HG03354 (cell line): Measurements from ENCODE around the gene TFRC.
"Not testable (repeated sequence)": the region's sequence is repeated elsewhere in the genome, so short reads cannot be mapped to it uniquely, and the experiment has no call there.

Experiments
- ATAC-seq: cut with Tn5 transposase; IDR thresholded peaks from one replicate; pipeline ENCODE4 v1.9.1; 2021; ENCODE audit warnings: mild to moderate bottlenecking; ENCODE audit not compliant: unreplicated experiment, poor library complexity, severe bottlenecking

Gene TFRC

DNA sequence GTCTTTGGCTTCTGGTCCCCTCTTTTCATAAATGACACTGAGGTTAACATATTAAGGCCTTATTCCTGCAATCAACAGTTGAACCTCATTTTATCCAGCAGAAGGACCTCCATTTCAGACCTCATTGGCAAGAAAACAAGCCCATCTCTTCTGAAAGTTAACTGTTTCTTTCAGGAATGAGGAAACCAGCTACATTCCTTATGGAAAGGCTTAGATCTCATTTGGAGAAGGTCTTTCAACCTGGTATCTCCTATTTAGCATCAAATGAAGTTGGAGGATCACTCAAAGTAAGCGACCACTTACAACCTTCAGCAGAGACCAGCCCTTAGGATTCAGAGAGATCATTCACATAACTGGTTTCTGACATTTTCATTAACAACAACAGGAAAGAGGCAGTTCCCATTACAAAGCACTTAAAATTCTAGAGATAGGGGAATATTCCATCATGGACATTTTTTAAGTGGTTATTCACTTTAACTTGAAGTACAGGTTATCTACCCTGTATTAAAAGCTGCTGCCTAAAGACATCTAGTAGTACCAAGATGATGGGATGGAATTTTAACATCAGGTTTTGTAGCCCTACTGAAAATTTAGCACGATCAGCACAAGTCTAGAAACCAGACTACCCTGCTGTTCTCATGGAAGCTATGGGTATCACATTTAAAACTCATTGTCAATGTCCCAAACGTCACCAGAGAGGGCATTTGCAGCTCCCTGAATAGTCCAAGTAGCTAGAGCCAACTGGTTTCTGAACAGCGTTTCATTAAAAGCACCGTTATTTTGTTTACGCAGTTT lies 30.4 kb downstream of the TFRC start:
- ATAC-seq = no peak

DNA sequence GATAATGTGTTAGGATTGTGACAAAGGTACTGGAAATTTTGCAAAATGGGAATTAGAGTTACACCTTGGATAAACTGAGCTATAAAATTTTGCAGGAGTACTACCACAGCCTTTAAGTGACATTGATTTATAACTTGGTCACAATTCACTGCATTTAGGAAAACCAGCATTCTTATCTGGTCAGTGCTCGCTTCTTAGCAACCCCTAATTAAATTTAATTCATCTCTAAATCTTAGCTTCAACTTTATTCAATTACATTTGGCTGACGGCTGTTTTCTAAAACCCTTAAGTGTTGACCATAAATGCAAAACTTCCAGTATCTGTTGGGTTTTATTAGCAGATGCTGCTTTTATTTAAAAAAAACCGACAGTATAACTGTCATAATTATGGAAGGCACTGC lies 31.3 kb downstream of the TFRC start:
- no peak for ATAC-seq

DNA sequence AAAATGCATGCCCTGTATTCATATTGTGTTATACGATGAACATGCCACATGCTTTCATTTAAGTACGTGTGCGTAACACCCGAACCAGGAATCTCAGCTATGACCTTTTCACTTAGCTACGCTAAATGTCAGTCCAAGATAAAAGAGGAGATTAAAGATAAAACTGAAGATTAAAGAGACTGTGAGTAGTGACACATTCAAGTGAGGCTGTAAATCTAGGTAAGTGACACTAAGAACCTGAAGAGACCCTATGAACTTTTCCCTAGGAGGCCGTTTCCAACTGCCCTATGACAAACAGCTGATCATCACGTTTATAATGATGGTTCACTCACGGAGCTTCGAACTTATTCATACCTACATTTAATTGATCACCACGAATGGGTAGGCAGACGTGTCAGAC lies 32.2 kb downstream of the TFRC start:
- no peak for ATAC-seq

DNA sequence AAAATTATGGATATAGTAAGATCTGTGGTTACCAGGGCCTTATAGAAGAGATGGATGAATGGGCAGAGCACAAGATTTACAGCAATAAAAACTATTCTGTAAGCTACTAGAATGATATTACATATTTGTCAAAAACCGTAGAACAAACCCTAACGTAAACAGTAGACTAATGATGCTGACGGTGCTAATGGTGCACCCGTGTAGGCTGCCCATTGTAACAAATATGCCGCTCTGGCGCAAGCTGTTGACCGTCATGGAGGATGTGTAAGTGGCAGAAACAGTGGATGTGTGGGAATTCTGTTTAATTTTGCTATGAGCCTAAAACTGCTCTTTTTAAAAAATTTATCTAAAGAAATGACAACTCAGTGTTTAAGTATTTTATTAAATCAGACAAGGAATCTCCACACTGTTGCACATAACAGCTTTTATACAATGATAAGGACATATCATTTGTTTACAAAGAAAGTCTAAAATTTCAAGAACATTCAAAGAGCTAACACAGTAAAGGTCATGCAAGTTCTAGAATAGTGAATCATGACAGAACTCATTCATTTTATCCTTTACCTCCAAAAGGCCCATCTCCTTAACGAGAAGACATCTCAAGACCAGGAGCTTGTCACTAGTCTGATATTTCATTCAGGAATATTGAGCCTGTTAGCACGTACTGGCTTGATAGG lies 32.8 kb downstream of the TFRC start:
- ATAC-seq = no peak

DNA sequence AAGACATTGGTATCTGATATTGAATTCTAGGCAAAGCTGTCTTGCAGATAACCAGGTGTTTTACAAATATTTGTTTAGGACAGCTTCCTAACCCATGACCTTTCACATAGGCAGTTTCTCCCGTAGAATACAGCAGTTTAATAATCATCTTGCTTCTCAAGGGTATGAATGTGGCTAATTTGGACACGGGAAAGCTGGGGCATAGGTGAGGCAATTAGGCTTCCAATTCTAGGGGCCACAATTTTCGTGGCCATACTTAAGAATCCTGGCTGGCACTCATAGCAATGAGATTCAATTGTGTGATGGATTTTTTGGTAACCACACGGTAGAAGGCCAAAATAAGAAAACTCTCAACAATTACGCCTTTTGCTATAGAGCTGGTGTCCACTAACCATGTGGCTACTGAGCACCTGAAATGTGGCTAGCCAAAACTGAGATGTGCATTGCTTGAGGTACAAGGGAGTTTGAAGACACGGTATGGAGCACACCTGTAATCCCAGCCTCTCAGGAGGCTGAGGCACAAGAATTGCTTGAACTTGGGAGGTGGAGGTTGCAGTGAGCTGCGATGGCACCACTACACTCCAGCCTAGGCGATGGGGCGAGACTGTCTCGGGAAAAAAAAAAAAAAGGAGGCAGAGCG lies 34.4 kb downstream of the TFRC start:
- ATAC-seq = no peak

DNA sequence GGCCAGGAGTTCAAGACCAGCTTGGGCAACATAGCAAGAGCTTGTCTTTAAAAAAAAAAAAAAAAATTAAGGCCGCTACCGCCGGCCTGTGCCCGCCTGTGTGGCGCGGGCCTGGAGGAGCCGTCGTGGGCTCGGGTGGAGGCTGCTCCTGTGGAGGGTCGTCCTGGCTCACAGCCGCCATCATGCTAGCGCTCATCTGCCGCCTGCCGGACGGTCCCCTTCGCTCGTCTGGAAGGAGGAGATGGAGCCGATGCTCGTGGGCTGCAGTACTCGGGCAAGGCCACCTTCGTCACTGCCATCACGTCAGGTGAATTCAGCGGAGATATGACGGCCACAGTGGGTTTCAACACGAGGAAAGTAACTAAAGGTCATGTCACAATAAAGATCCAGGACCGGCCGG lies 37.4 kb downstream of the TFRC start:
- no peak for ATAC-seq

DNA sequence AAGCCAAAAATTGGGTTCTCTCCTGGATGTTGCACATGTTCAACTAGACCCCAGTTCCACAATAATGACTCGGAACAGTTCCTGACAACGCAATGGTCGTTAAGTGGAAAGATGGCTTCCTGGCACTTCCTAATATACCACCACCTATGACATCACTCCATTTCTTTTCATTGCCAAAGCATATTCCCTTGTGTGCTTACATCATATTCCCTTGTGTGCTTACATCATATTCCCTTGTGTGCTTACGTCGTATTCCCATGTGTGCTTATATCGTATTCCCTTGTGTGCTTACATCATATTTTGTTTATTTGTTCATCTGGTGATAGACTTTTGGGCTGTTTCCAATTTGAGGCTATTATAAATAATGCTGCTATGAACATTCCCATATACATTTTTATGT lies 39.2 kb downstream of the TFRC start:
- ATAC-seq = no peak

DNA sequence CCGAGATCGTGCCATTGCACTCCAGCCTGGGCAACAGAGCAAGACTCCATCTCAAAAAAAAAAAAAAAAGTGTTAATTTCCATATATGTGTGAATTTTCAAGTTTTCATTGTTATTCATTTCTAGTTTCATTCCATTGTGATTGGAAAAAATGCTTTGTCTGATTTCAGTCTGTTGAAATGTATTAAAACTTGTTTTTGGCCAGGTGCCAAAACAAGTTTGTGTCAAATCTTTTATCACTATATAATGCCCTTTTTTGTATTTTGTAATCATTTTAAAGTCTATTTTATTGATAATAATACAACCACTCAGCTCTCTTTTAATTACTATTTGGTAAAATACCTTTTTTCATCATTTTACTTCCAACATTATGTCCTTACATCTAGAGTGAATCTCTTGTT lies 42.5 kb downstream of the TFRC start:
- no peak for ATAC-seq

DNA sequence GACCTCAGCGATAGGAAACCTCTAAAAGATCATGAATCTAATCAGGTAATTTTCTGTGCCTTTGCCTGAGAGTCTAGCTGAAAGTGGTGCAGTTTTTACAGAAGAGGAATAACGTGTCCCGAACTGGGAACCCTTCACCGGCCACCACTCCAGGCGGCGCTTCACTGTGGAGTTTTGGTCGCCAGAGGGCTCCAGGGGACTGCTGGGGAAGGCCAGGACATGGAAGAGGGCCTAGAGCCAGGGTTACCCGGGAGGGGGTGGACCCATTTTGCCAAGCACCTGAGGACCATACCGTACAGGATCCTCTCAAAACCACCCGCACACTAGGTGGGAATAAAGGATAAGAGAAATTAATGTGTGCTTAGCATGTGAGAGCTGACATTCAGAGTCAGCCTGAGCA lies 55.8 kb downstream of the TFRC start:
- ATAC-seq = not testable (repeated sequence)

DNA sequence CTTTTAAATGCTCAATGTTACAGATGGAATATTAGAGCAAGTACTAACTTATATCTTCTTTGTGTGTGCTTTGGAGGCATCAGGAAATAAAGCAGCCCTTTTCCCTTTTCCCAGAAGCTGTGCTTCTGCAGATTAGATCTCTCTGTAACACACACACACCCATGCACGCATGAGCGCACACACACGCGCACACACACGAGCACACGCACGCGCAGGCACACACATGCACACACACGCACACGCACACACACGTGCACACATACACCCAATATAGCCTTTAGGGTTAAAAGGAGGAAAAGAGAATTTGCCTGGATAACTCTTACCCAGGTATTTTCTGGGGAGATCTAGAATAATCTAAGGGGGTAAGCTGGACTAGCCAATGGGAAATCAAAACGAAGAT lies 56.9 kb downstream of the TFRC start:
- ATAC-seq = no peak

DNA sequence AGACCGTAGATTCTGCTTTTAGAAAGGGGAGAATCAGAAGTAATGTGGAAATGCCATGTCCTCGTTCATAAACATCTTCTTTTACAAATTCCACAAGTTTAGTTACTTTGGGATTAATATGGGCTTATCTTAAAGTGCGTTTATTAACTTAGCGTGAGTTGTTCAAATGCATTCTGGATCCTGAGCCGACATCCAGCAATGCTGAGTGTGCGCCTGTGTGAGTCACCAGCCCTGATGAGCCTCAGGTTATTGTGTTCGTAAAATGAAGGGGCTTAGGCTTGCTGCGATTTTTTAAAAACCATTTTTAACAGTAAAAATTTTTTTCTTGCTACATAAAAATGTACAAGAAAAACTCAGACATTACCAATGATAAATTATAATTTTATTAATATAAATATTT lies 57.9 kb downstream of the TFRC start:
- ATAC-seq = no peak

DNA sequence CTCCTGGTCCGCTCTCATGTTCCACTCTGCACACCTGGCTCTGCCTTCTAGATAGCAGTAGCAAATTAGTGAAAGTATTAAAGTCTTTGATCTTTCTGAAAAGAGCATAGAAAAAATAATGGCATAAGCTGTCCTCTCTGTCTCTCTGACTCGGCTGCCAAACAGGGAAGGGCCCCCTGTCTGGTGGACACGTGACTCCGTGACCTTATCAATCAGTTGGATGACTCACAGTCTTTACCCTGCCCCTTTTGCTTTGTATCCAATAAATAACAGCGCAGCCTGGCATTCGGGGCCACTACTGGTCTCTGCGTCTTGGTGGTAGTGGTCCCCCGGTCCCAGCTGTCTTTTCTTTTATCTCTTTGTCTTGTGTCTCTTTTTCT lies 59.4 kb downstream of the TFRC start:
- not testable (repeated sequence) for ATAC-seq

DNA sequence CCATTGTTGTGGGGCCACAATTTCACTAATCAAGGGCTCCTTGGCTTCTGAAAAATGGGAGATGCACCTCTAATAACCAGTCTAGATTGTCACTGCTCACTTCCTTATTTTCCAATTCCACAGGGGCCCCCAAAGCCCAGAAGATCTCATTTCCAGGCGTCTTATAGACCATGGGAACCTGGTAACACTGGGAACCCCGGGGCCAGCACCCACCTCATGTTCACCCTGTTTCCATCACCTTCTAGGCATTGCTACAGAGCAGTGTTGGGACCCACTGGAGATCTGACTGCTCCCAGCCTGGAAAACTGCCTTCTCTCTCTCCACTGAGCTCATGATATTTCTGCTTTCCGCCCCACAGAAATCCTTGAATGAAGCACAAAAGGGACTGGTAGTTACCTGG lies 61.5 kb downstream of the TFRC start:
- ATAC-seq = no peak

DNA sequence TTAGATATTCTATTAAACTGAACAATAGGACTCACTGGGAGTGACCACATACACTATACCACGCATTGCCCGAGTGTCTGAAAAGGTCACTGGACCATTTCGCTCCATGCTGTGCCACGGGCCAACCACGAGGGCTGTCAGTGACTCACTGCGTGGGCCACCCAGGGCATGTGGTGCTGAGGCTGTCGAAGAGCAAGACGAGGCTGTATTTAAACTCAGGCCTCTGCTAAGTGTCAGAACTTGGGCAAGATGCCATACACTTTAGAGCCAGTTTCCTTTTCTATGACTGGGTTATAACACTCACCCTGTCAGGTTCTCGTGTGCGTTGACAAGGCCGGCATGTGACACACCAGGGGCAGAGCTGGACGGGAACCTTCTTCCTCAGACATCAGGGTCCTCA lies 62.3 kb downstream of the TFRC start:
- not testable (repeated sequence) for ATAC-seq

DNA sequence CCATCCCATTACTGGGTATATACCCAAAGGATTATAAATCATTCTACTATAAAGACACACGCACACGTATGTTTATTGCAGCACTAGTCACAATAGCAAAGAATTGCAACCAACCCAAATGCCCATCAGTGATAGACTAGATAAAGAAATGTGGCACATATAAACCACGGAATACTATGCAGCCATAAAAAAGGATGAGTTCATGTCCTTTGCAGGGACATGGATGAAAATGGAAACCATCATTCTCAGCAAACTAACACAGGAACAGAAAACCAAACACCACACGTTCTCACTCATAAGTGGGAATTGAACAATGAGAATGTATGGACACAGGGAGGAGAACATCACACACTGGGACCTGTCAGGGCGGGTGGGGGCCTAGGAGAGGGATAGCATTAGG lies 63.7 kb downstream of the TFRC start:
- not testable (repeated sequence) for ATAC-seq

DNA sequence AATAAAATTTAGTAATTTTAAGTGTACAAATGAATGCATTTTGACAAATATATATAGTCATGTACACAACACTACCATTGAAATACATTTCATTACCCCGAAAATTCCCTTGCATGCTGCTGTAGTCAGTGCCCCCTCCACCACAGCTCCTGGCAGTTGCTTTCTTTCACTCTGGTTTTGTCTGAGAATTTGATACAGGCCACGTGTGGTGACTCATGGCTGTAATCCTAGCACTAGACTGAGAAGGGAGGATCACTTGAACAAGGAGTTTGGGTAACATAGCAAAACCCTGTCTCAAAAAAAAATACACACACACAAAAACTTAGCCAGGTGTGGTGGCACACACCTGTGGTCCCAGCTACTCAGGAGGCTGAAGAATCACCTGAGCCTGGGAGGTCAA lies 65.4 kb downstream of the TFRC start:
- ATAC-seq = no peak

DNA sequence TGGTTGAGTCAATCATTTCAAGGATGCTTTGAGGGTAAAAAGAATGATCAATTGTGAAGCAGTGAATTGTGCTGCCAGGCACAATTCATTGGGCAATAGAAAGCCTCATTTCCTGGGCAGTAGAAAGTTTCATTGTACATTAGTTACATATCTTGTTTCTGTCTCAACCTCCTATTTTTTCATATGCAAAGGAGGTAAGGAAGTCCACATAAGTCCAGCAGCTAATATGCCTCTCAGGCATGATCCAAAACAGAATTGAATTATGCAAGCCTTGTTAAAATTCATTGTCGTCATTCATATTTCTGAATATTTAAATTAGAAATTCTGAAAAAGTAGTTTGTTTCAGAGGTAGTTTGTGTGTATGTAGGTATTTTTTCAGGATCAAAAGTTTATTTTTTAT lies 65.8 kb downstream of the TFRC start:
- ATAC-seq = no peak

DNA sequence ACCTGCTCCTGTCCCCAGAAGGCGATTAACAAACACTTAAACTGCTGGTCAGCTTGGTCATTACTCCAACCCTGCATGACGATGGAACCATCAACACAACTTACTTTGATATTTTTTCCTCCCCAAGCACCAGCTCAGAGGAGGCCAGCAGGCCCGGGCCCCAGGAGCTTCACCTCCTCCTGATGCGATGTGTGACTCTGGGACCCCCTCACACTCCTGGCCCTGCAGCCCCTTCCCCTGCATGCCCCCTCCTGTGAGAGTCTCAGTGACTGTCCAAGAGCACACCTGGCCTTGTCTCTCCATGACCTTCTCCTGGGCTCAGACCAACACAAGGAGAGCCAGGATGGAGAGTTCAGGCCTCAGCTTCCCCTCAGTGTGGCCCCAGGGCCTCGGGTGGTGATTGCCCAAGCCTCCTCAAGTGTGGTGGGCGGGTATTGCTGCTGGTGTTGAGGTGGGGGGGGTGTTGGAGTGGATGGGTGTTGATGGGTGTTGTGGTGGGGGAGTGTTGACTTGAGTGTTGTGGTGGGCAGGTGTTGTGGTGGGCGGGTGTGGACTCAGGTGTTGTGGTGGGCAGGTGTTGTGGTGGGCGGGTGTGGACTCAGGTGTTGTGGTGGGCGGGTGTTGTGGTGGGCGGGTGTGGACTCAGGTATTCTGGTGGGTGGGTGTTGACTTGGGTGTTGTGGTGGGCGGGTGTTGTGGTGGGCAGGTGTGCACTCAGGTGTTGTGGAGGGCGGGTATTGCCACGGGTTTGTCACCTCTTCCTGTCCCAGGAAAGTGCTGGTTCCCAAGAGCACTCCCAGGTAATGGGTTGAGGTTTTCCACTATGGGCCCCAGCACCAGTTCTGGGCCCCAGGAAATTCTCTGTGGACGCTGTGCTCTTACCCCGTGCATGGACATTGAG lies 68.1 kb downstream of the TFRC start:
- ATAC-seq = no peak

DNA sequence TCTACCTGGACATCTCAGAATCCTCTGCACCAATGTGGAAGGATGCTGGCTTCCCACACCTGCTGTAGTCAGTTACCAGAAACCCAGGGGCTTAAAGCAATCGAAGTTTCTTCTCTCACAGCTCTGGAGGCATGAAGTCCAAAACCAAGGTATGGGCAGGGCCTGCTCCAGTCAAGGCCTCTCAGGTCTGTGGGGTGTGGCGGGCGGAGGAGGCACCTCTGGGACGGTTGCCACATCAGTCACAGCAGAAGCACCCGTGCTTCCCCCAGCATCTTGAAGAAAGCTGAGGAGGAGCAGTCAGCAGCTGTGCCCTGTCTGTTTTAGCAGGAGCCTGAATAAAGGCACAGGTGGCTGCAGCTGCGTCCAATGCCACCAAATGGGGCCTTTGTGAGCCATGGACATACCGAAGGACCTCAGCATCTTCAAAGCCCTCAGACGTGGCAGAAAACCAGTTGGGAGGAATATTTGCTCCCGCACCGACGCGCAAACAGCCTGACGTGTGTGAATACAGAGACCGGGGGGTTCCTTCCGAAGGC lies 68.9 kb downstream of the TFRC start:
- no peak for ATAC-seq

DNA sequence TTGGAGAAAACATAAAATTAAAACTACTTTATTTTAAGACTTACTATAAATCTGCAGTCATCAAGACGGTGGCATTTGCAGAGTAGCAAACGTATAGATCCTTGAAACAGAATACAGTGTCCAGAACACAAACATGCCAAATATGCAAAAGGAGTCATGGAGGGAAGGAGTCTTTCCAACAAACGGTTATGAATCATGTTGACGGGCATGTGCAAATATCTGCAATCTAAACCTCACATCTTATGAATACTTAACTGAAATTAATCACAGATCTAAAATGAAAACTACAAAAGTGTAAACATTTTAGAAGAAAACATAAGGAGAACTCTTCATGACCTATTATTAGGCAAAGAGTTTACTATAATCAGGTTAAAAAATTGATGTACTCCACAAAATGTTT lies 69.4 kb downstream of the TFRC start:
- no peak for ATAC-seq
